HL-60 (cell line): ENCODE measurements around the gene MICAL2.

Source experiments
- CTCF ChIP-seq: IDR thresholded peaks from one replicate; pipeline ENCODE4 v1.5.1; 2011; ENCODE audit warnings: low read length, control low read depth, inconsistent platforms; ENCODE audit not compliant: insufficient read depth
- GABPA ChIP-seq: IDR thresholded peaks from 2 replicates; pipeline ENCODE4 v1.6.1; 2012; ENCODE audit warnings: low read depth
- POLR2AphosphoS5 ChIP-seq: IDR thresholded peaks from 2 replicates; pipeline ENCODE4 v1.6.1; 2012; ENCODE audit warnings: low read depth
- REST ChIP-seq: IDR thresholded peaks from 2 replicates; pipeline ENCODE4 v1.6.1; 2012; ENCODE audit warnings: low read depth; ENCODE audit not compliant: insufficient replicate concordance

DNA sequence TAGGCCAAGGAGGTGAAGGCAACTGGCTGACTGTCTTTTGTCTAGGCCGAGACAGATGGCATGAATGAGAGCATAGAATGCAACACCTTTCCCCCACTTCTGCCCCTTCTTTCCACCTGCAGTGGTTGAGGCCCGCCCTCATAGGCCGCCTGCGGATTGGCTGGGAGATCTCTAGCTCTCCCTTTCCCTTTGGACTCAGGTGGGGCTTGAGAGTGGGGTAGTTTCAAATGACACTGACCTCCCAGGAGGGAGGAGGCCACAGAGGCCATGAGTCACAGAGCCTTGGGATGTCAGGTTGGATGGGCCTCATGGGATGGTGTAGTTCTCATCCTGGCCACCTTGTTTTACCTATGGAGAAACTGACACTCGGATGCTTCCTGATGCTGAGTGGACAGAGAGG is 9.1 kb downstream of the MICAL2 start:
- no peak for TF ChIP-seq CTCF
- no peak for TF ChIP-seq GABPA
- TF ChIP-seq POLR2AphosphoS5, result no peak
- TF ChIP-seq REST, result no peak
